ENCODE data around the gene OR10J4.

- no peak for TF ChIP-seq CTCF (IDR thresholded peaks at IDR 0.05; ENCODE audit: low read depth, low read length, poor library complexity, severe bottlenecking)
- TF ChIP-seq EZH2phosphoT487 (IDR thresholded peaks at IDR 0.05; ENCODE audit: borderline replicate concordance, low read length) = no peak
Measured at GRCh38 chr1:159439422-159439821, 7.4 kb downstream of the OR10J4 start, which contains the start of gene OR10J1.

All from DOHH2 (cell line).